Neural cell (in vitro differentiated cells): ENCODE data around the gene GUSB. TPM values are rescaled to one million over a fixed set of nuclear protein-coding genes. Genes with fewer than 3 reads are reported as not detected.
"Not testable (repeated sequence)": the region's sequence is repeated elsewhere in the genome, so short reads cannot be mapped to it uniquely, and the experiment has no call there.

Experiments used
- H2AFZ ChIP-seq: fragments of 200-600, 300-800 bp; sonication (generic), shearing (Covaris generic); 2 replicates; pipeline ENCODE4 v1.6.0; 2014; ENCODE audit warnings: low read depth, mild to moderate bottlenecking, antibody characterized with exemption, low read length, moderate library complexity
- H3F3A ChIP-seq: fragments of 200-600 bp; shearing (Covaris generic); 2 replicates; pipeline ENCODE4 v1.6.1; 2016; ENCODE audit warnings: mild to moderate bottlenecking, moderate library complexity, mixed read lengths, antibody characterized with exemption, low read length; ENCODE audit not compliant: insufficient read depth, poor library complexity, severe bottlenecking
- H3K27ac ChIP-seq: fragments of 200-600, 300-800 bp; sonication (generic), shearing (Covaris generic); 2 replicates; pipeline ENCODE4 v1.5.1; 2014; ENCODE audit warnings: mild to moderate bottlenecking, low read length, moderate library complexity
- H3K27me3 ChIP-seq: fragments of 300-800, 200-600 bp; sonication (generic), shearing (Covaris generic); 2 replicates; pipeline ENCODE4 v1.6.0; 2014; ENCODE audit warnings: mild to moderate bottlenecking, low read depth, low read length, moderate library complexity; ENCODE audit not compliant: insufficient read depth
- H3K36me3 ChIP-seq: fragments of 300-800, 200-600 bp; sonication (generic), shearing (Covaris generic); 2 replicates; pipeline ENCODE4 v1.5.1; 2014; ENCODE audit warnings: mild to moderate bottlenecking, antibody characterized with exemption, low read length, moderate library complexity; ENCODE audit not compliant: insufficient read depth
- H3K4me2 ChIP-seq: fragments of 300-800, 200-600 bp; sonication (generic), shearing (Covaris generic); 2 replicates; pipeline ENCODE4 v1.6.0; 2014; ENCODE audit warnings: mild to moderate bottlenecking, low read length
- H3K4me3 ChIP-seq: fragments of 300-800, 200-600 bp; sonication (generic), shearing (Covaris generic); 2 replicates; pipeline ENCODE4 v1.5.1; 2014; ENCODE audit warnings: mild to moderate bottlenecking, low read length, moderate library complexity
- H3K79me2 ChIP-seq: fragments of 200-600 bp; shearing (Covaris generic); replicated peaks from 2 replicates; pipeline ENCODE4 v1.6.0; 2014; ENCODE audit warnings: mild to moderate bottlenecking, low read length, moderate library complexity; ENCODE audit not compliant: insufficient read depth
- H3K9ac ChIP-seq: fragments of 300-800, 200-600 bp; sonication (generic), shearing (Covaris generic); 2 replicates; pipeline ENCODE4 v1.6.1; 2016; ENCODE audit warnings: mild to moderate bottlenecking, low read length, mixed read lengths
- H3K9me2 ChIP-seq: fragments of 200-600 bp; shearing (Covaris generic); 2 replicates; pipeline ENCODE4 v1.6.1; 2016; ENCODE audit warnings: mild to moderate bottlenecking, low read length, mixed read lengths; ENCODE audit not compliant: insufficient read depth
- H3K9me3 ChIP-seq: fragments of 200-600, 300-800 bp; sonication (generic), shearing (Covaris generic); 2 replicates; pipeline ENCODE4 v1.6.1; 2016; ENCODE audit warnings: mild to moderate bottlenecking, mixed run types, low read length, moderate library complexity, mixed read lengths
- H4K20me1 ChIP-seq: fragments of 200-600 bp; shearing (Covaris generic); 2 replicates; pipeline ENCODE4 v1.6.1; 2016; ENCODE audit warnings: mild to moderate bottlenecking, mixed run types; ENCODE audit not compliant: insufficient read depth
- EP300 ChIP-seq: fragments of 450-650 bp; conservative IDR thresholded peaks from 2 replicates; pipeline ENCODE4 v1.6.1; 2014; ENCODE audit warnings: antibody characterized with exemption, mild to moderate bottlenecking, moderate library complexity; ENCODE audit not compliant: poor library complexity, severe bottlenecking
- EZH2 ChIP-seq: fragments of 200-600, 300-800 bp; shearing (Covaris generic), sonication (generic); IDR thresholded peaks from 2 replicates; pipeline ENCODE4 v1.6.1; 2014; ENCODE audit warnings: antibody characterized with exemption, low read length, borderline replicate concordance, mild to moderate bottlenecking; ENCODE audit not compliant: insufficient read depth, poor library complexity, severe bottlenecking
- MXI1 ChIP-seq: fragments of 450-650 bp; conservative IDR thresholded peaks from 2 replicates; pipeline ENCODE4 v1.6.1; 2014; ENCODE audit warnings: antibody characterized with exemption, mild to moderate bottlenecking; ENCODE audit not compliant: poor library complexity, severe bottlenecking
- POLR2AphosphoS5 ChIP-seq: IDR thresholded peaks from 2 replicates; pipeline ENCODE4 v1.6.1; 2012
- RAD21 ChIP-seq: fragments of 450-650 bp; conservative IDR thresholded peaks from 2 replicates; pipeline ENCODE4 v1.6.1; 2014; ENCODE audit warnings: antibody characterized with exemption, mild to moderate bottlenecking, moderate library complexity
- SMC3 ChIP-seq: fragments of 450-650 bp; conservative IDR thresholded peaks from 2 replicates; pipeline ENCODE4 v1.6.1; 2014; ENCODE audit warnings: antibody characterized with exemption, mild to moderate bottlenecking, moderate library complexity; ENCODE audit not compliant: poor library complexity
- TAF1 ChIP-seq: IDR thresholded peaks from 2 replicates; pipeline ENCODE4 v1.6.1; 2012; ENCODE audit warnings: low read depth
- polyA plus RNA-seq: library from polyadenylated mRNA; depleted of rRNA; stranded (reverse); fragments of >200 nt; gene quantifications from 2 replicates; pipeline ENCODE4 v1.2.3, GENCODE V29; 2014
- TF ChIP-seq, protein P1 (sequence below): fragments of 450-650 bp; IDR thresholded peaks from 2 replicates; pipeline ENCODE4 v1.5.1; 2014; ENCODE audit warnings: antibody characterized with exemption, mild to moderate bottlenecking, moderate library complexity; ENCODE audit not compliant: poor library complexity, severe bottlenecking
- TF ChIP-seq, protein P2 (sequence below): IDR thresholded peaks from 2 replicates; pipeline ENCODE4 v1.6.1; 2012; ENCODE audit warnings: borderline replicate concordance

Gene GUSB
- polyA plus RNA-seq, 1 donor from 2014 or later = 50.3 TPM

DNA sequence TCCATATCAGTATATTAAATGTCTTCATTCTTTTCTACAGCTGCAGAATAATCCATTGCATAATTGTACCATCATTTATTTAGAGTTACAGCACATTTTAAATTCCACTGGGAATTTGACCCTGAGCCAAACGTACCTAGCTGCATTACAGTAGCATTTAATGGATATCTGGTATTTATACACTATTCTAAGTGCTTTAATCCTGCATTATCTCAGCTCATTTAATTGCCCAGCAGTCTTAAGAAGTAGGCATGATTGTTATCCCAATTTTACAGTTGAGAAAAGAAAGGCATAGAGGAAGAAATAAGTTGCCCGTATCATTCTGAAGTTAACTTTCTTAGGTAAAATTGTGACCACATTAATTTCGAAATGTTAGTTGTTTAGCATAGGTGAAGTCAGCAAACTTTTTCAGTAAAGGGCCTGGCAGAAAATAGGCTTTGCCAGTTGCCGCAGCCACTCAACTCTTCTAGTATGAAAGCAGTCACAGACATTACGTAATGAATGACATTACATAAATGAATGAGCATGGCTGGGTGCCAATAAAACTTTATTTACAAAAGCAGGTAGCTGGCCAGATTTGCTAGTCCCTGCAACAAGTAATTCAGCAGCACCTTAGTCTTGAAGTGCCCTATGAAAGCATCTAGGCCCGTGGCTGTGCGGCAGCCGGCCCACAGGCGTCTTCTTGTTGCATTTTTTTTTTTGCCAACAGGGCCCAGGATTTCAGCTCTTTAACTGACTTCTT, 30.0 kb downstream of the GUSB start:
- Histone ChIP-seq H3K4me2 (no peak overlapping the region), H2AFZ (no peak overlapping the region), H3K9me3 (no peaks in the 10 kb centered on the region), H3K9ac (no peak overlapping the region), H4K20me1 (no peaks in the 10 kb centered on the region), H3F3A (no peaks in the 10 kb centered on the region), H3K9me2 (no peaks in the 10 kb centered on the region), H3K27me3 (no peaks in the 10 kb centered on the region), H3K27ac (no peak overlapping the region), H3K4me3 (no peak overlapping the region), H3K36me3 (no peaks in the 10 kb centered on the region), H3K79me2 (no peaks in the 10 kb centered on the region)
- TF ChIP-seq TAF1 (no peak), SMC3 (no peak), POLR2AphosphoS5 (no peak), MXI1 (no peak), RAD21 (no peak), EP300 (no peak), EZH2 (no peak)
- TF ChIP-seq, protein P1, sequence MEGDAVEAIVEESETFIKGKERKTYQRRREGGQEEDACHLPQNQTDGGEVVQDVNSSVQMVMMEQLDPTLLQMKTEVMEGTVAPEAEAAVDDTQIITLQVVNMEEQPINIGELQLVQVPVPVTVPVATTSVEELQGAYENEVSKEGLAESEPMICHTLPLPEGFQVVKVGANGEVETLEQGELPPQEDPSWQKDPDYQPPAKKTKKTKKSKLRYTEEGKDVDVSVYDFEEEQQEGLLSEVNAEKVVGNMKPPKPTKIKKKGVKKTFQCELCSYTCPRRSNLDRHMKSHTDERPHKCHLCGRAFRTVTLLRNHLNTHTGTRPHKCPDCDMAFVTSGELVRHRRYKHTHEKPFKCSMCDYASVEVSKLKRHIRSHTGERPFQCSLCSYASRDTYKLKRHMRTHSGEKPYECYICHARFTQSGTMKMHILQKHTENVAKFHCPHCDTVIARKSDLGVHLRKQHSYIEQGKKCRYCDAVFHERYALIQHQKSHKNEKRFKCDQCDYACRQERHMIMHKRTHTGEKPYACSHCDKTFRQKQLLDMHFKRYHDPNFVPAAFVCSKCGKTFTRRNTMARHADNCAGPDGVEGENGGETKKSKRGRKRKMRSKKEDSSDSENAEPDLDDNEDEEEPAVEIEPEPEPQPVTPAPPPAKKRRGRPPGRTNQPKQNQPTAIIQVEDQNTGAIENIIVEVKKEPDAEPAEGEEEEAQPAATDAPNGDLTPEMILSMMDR = no peak
- TF ChIP-seq, protein P2, sequence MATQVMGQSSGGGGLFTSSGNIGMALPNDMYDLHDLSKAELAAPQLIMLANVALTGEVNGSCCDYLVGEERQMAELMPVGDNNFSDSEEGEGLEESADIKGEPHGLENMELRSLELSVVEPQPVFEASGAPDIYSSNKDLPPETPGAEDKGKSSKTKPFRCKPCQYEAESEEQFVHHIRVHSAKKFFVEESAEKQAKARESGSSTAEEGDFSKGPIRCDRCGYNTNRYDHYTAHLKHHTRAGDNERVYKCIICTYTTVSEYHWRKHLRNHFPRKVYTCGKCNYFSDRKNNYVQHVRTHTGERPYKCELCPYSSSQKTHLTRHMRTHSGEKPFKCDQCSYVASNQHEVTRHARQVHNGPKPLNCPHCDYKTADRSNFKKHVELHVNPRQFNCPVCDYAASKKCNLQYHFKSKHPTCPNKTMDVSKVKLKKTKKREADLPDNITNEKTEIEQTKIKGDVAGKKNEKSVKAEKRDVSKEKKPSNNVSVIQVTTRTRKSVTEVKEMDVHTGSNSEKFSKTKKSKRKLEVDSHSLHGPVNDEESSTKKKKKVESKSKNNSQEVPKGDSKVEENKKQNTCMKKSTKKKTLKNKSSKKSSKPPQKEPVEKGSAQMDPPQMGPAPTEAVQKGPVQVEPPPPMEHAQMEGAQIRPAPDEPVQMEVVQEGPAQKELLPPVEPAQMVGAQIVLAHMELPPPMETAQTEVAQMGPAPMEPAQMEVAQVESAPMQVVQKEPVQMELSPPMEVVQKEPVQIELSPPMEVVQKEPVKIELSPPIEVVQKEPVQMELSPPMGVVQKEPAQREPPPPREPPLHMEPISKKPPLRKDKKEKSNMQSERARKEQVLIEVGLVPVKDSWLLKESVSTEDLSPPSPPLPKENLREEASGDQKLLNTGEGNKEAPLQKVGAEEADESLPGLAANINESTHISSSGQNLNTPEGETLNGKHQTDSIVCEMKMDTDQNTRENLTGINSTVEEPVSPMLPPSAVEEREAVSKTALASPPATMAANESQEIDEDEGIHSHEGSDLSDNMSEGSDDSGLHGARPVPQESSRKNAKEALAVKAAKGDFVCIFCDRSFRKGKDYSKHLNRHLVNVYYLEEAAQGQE = no peak

DNA sequence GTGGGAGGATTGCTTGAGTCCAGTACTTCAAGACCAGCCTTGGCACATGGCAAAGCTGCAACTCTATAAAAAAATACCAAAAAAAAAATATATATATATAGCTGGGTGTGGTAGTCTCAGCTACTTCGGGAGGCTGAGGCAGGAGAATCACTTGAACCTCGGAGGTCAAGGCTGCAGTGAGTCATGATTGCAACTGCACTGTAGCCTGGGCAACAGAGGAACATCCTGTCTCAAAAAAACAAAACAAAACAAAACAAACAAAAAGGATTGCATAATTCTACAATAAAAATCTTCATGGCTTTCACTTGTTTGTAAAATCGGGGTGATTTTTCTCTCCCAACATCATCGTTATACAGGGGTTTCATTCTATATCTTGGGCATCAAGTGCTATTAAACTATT, 35.1 kb downstream of the GUSB start:
- Histone ChIP-seq H3K27ac (no peak overlapping the region), H3K4me2 (no peak overlapping the region), H3K27me3 (no peaks in the 10 kb centered on the region), H3K9me2 (no peaks in the 10 kb centered on the region), H3K36me3 (no peaks in the 10 kb centered on the region), H2AFZ (no peak overlapping the region), H3K79me2 (no peaks in the 10 kb centered on the region), H3K9me3 (no peaks in the 10 kb centered on the region), H3K9ac (no peak overlapping the region), H3F3A (no peaks in the 10 kb centered on the region), H4K20me1 (no peaks in the 10 kb centered on the region), H3K4me3 (no peak overlapping the region)
- TF ChIP-seq RAD21 (no peak), MXI1 (no peak), EP300 (no peak), EZH2 (no peak)
- TF ChIP-seq, protein P1 = no peak

DNA sequence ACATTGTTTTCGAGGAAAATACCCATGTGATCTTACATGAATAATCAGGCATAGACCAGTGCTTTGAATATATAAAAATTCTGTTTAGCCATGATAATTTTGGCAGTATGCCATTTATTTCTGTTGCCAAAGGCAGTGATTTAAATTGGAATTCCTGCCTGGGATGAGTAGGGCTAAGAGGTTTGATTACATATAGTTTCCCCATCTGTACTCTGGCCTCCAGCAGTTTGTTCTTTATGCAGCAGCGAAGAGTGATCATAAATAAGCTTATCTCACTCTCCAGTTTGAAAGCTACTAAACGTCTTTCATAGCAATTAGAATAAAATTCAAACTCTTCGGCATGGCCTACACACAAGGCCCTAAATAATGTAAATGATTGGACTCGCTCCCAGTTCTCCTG, 36.2 kb downstream of the GUSB start:
- H3K4me3 ChIP-seq, H3K79me2 ChIP-seq: not testable (repeated sequence)

More for the DNA sequence above, 36.2 kb downstream of the GUSB start:
- H3K4me2 ChIP-seq, H3K9ac ChIP-seq, H3K36me3 ChIP-seq, H2AFZ ChIP-seq, H3K27me3 ChIP-seq, H3F3A ChIP-seq, H3K9me2 ChIP-seq, H4K20me1 ChIP-seq, H3K9me3 ChIP-seq, H3K27ac ChIP-seq: not testable (repeated sequence)
